TTC549 (cell line): ENCODE data around the gene C15orf61.

ENCODE experiments used
- FAIRE-seq: peaks from 2 replicates; lab custom pipeline; 2012; peaks lifted over from hg19 to GRCh38; lab: Jason Lieb, UNC

C15orf61 gene

DNA sequence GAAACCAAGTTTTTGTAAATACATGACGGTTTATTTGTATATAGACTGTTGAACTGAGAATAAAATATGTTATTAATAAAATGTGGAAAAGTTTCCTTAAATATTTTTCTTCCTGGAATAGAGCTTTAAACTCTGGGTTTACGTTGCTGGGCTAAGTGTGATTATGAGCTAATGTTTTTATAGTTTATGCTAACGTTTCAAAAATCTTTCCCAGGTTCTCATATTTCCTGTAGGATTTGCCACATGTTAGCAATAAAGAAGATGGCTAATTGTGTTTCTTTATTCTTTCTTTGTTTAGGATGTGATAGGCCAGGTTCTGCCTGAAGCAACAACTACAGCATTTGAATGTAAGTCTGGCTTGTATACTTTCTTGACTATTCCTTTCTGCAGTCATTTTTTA lies 28.8 kb downstream of the C15orf61 start:
- no peak for FAIRE-seq

- FAIRE-seq: no peak
These were observed 29.6 kb downstream of the C15orf61 start for GRCh38 chr15:67550522-67550921.

GRCh38 chr15:67551207-67551743 lies 30.3 kb downstream of the C15orf61 start:
- FAIRE-seq: no peak

GRCh38 chr15:67554580-67554979 lies 33.6 kb downstream of the C15orf61 start:
- no peak for FAIRE-seq

DNA sequence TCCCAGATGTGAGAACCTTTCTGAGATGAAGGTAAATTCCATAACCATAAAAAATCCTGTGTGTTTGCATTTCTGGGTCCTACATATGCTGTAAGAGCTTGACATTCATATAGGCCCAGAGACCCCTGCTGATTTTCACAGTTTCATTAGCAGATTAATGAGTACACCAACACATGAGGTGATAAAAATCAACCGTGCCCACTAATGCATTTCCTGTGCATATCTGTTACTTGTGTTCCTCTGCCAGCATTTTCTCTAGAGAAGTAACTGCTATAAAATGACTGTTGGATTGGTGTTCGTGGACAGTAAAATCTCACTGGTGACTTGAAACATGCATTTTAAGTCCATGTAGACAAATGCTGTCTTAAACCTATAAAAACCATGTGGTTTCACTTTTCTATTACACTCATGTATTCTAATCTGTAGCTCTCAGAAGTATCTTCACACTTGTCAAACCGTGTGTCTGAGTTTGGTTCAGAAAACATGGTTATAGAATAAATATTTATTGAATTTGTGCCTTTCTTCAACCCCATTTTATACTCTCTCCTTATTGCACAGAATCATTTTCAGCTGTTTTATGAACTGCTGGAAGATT lies 36.1 kb downstream of the C15orf61 start:
- FAIRE-seq: no peak

DNA sequence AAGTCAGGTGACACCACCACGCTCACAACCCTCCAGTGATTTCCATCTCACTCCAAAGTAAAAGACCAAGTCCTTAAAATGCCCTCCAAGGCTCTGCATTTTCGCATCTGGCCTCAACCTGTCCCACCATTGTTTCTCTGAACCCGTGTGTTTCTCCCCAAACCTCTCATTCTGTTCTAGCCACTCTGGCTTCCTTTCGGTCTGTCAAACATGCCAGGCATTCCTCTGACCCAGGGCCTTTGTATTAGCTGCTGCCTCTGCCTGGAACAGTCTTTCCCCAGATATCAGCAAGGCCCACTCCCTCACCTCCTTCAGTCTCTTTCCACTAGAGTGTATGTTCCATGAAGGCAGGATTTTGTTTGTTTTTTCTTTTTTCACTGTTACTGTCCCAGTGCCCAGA lies 37.6 kb downstream of the C15orf61 start:
- FAIRE-seq: no peak

DNA sequence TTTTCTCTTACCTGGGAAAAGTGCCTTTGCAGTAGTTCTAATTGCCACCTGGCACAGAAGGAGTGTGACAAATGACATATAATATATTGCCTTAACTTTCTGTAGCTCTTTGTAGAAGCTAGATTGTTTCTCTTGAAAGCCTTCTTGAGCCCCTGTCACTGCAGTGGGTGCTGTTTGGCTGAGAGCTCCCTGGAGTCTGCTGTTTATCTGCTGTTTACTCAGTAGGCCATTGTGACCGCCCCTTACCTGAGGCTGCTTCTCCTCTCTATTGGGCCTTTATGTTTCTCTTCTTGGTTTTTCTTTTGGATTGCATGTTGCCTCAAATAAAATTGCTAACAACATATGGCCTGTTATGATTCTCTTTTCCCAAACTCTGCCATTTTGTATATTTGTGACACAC lies 38.2 kb downstream of the C15orf61 start:
- no peak for FAIRE-seq

DNA sequence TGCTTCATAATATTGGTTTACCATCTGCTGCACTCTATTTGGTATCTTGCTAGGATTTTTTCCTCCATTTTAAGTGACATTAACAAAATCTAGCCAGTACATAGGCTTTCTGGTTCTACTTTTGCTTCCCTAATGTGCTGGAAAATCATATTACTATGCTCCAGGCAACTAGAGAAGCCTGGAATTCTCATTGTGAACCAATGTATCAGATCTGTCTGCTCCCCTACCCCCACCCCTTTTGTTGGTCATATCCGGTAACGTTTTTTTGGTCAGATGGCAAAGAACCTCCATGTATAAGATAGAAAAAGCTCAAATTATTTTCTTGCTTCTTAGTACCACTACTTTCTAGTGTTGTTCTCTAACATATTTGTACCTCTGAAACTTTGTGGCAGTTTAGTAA lies 38.6 kb downstream of the C15orf61 start:
- FAIRE-seq: no peak

DNA sequence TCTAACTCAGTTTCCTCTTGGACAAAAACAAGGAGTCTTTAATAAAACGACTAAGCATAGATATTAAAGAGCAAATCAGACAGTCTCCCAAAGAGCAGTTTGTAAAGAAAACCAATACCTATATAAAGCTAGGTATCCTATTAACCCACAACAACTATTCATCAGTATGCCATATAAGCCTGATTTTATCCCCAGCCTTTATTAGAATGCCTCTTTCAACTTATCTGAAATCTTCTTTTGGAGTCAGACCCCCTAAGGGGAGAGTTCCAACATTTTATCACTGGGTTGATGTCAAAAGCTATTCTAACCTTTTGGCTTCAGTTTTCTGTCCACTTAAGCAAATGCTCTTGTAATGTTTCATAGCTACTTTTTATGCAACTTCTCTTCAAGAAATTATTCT lies 39.4 kb downstream of the C15orf61 start:
- no peak for FAIRE-seq

DNA sequence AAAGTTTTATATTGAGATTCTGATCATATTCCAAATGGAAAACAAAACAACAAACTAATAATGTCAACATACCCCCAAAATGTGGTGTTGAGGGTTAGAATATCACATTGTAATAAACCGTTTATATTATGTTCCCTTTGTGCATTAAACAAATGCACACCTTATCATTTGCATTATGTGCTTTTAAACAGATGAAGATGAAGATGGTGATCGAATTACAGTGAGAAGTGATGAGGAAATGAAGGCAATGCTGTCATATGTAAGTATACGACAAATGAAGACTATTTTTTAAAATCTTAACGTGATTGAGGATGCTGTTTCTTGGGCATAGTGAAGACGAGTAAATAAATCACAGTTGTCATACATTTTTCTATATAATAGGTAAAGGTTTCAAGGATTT lies 42.2 kb downstream of the C15orf61 start:
- no peak for FAIRE-seq

DNA sequence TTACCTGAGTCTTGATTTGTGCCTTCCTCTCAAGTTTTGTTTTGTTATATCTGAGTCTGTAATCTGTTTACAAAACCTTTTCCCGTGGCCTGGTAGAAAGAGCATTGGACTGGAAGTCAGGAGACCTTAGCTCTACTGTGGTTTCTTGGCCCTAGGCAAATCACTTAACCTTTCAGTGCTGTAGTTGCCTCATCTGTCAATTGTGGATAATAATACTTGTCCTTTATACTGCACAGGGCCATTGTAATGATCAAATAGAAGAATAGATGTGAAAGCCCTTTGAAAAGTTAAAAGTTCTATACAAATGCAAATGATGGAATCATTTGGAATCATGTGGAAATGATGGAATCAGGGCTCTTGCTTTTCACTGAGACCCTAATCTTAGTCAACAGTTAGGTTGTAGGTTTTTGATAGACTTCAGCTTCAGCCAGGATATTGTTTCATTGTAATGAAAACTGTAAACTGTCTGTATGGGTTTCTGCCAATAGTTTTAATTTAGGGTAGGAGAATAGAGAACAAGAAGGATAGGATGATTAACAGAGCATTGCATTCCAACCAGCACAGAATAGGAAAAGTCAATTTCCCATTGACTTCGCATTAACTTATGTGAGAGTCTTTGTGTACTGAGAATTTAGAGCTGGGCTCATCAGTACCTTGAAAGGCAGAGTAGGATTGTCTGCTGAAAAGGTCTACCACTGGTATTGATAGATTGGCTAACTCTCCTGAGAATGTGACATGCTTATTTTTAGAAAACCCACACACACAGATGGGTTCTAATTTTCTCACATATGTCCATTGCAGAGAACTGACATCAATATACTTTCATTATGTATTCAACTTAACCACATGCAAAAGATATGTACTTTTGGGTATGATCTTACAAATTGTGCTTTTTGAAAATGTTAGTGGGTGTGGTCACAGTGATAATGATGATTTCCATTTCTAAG lies 43.4 kb downstream of the C15orf61 start:
- FAIRE-seq: no peak

- FAIRE-seq: no peak
These were observed 44.0 kb downstream of the C15orf61 start for GRCh38 chr15:67564968-67565345.

DNA sequence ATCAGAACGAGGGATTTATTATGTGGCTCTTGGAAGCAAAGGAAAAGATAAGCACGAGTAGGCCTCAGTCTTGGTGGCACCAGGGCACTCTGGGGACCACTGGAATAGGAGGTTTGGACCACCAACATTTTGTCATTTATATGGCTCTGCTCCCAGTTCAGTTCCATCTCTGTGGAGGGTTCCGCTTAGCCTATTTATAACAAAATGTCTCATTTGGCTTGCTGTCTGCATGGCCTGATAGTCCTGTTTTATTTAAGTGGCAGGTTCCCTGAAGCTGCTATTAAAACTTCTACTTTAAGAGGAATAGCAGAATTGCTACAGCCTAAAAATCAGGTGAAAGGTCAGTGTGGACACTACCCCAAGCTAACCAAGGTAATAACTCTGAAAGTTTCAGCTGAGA lies 48.7 kb downstream of the C15orf61 start:
- FAIRE-seq: no peak

GRCh38 chr15:67570875-67571647 lies 50.1 kb downstream of the C15orf61 start:
- no peak for FAIRE-seq

GRCh38 chr15:67571648-67572415 lies 50.9 kb downstream of the C15orf61 start:
- no peak for FAIRE-seq

- FAIRE-seq: no peak
These were observed 52.3 kb downstream of the C15orf61 start for GRCh38 chr15:67573194-67573593.

GRCh38 chr15:67575039-67575502 lies 54.1 kb downstream of the C15orf61 start:
- FAIRE-seq: no peak

GRCh38 chr15:67578020-67578600 lies 57.2 kb downstream of the C15orf61 start:
- no peak for FAIRE-seq

GRCh38 chr15:67579164-67579563 lies 58.2 kb downstream of the C15orf61 start:
- FAIRE-seq: no peak
